Trophoblast cell (in vitro differentiated cells and primary cell): ENCODE measurements around the gene NDRG4.

Experiments
- DNase-seq, 2 donors: peaks; one replicate each; pipeline ENCODE4 v3.0.0-alpha.2; 2016
- H2AFZ ChIP-seq: 2 replicates; pipeline ENCODE4 v1.6.1; 2013; ENCODE audit warnings: low read length, moderate library complexity, mild to moderate bottlenecking; ENCODE audit not compliant: insufficient read depth, poor library complexity
- H2AK5ac ChIP-seq: 2 replicates; pipeline ENCODE4 v1.6.1; 2013; ENCODE audit warnings: mild to moderate bottlenecking, low read length
- H2BK120ac ChIP-seq: 2 replicates; pipeline ENCODE4 v1.6.1; 2013; ENCODE audit warnings: low read length, mild to moderate bottlenecking, moderate library complexity; ENCODE audit not compliant: insufficient read depth, poor library complexity
- H2BK12ac ChIP-seq: 2 replicates; pipeline ENCODE4 v1.6.1; 2013; ENCODE audit warnings: mild to moderate bottlenecking, low read length, moderate library complexity
- H2BK5ac ChIP-seq: 2 replicates; pipeline ENCODE4 v1.6.1; 2013; ENCODE audit warnings: low read length, low read depth, moderate library complexity, mild to moderate bottlenecking; ENCODE audit not compliant: poor library complexity
- H3K14ac ChIP-seq: 2 replicates; pipeline ENCODE4 v1.6.1; 2013; ENCODE audit warnings: mild to moderate bottlenecking, low read length
- H3K18ac ChIP-seq: 2 replicates; pipeline ENCODE4 v1.6.1; 2013; ENCODE audit warnings: mild to moderate bottlenecking, low read length
- H3K23ac ChIP-seq: 2 replicates; pipeline ENCODE4 v1.6.1; 2013; ENCODE audit warnings: low read length
- H3K27ac ChIP-seq: 2 replicates; pipeline ENCODE4 v1.5.1; 2013; ENCODE audit warnings: low read depth, mild to moderate bottlenecking, inconsistent platforms, low read length, moderate library complexity
- H3K27me3 ChIP-seq: 2 replicates; pipeline ENCODE4 v1.6.1; 2013; ENCODE audit warnings: inconsistent platforms, mild to moderate bottlenecking, low read length, moderate library complexity; ENCODE audit not compliant: insufficient read depth
- H3K36me3 ChIP-seq, 2 experiments: 1 replicate in 1 of 2; 2 replicates in 1 of 2; pipeline ENCODE4 v1.6.1; 2013; ENCODE audit warnings: low read length in 2 of 2, mild to moderate bottlenecking in 2 of 2, moderate library complexity in 1 of 2; ENCODE audit not compliant: insufficient read depth in 2 of 2, control insufficient read depth in 1 of 2
- H3K4ac ChIP-seq: 2 replicates; pipeline ENCODE4 v1.6.1; 2013; ENCODE audit warnings: low read depth, mild to moderate bottlenecking, low read length, moderate library complexity
- H3K4me1 ChIP-seq, 2 experiments: 1 replicate in 1 of 2; 2 replicates in 1 of 2; pipeline ENCODE4 v1.6.1; 2013; ENCODE audit warnings: low read length in 2 of 2, mild to moderate bottlenecking in 2 of 2, moderate library complexity in 1 of 2; ENCODE audit not compliant: insufficient read depth in 2 of 2, control insufficient read depth in 1 of 2
- H3K4me2 ChIP-seq: 2 replicates; pipeline ENCODE4 v1.6.1; 2013; ENCODE audit warnings: inconsistent platforms, mild to moderate bottlenecking, low read length, moderate library complexity
- H3K4me3 ChIP-seq: 2 replicates; pipeline ENCODE4 v1.5.1; 2013; ENCODE audit warnings: mild to moderate bottlenecking, low read depth, low read length, inconsistent platforms
- H3K79me1 ChIP-seq: one replicate; pipeline ENCODE4 v1.6.1; 2013; ENCODE audit warnings: low read length
- H3K79me2 ChIP-seq: 2 replicates; pipeline ENCODE4 v1.6.1; 2013; ENCODE audit warnings: low read length, mild to moderate bottlenecking; ENCODE audit not compliant: control insufficient read depth, insufficient read depth, poor library complexity
- H3K9ac ChIP-seq: 2 replicates; pipeline ENCODE4 v1.6.1; 2013; ENCODE audit warnings: mild to moderate bottlenecking, low read length
- H3K9me3 ChIP-seq: 2 replicates; pipeline ENCODE4 v1.6.1; 2013; ENCODE audit warnings: low read depth, mild to moderate bottlenecking, control low read depth, inconsistent platforms, low read length; ENCODE audit not compliant: insufficient read depth
- H4K12ac ChIP-seq: 2 replicates; pipeline ENCODE4 v1.6.1; 2013; ENCODE audit warnings: low read depth, mild to moderate bottlenecking, low read length, moderate library complexity
- H4K8ac ChIP-seq: 2 replicates; pipeline ENCODE4 v1.6.1; 2013; ENCODE audit warnings: low read depth, mild to moderate bottlenecking, low read length, moderate library complexity
- H4K91ac ChIP-seq: one replicate; pipeline ENCODE4 v1.6.1; 2013; ENCODE audit warnings: low read depth, mild to moderate bottlenecking, low read length, moderate library complexity
- WGBS: extraction: QIAGEN DNeasy Blood & Tissue Kit; methylation state at CpG from one replicate; pipeline ENCODE4 v1.1.7; 2013; ENCODE audit warnings: missing lambda C conversion rate; ENCODE audit not compliant: insufficient read length, insufficient coverage; ENCODE audit errors: extremely low coverage; 5-methylcytosine and 5-hydroxymethylcytosine counted together

The NDRG4 gene

GRCh38 chr16:58541711-58542110 is 41.8 kb downstream of the NDRG4 start:
- Histone ChIP-seq H3K27me3 (no peaks in the 10 kb centered on the region), H2AK5ac (no peak overlapping the region), H2AFZ (no peak overlapping the region), H4K8ac (no peak overlapping the region), H3K4ac (no peak overlapping the region), H3K4me1 (no peaks in the 10 kb centered on the region), H3K27ac (no peak overlapping the region), H3K9me3 (no peaks in the 10 kb centered on the region), H3K14ac (no peak overlapping the region), H3K18ac (no peak overlapping the region), H3K9ac (no peak overlapping the region), H3K23ac (no peak overlapping the region), H4K91ac (no peak overlapping the region), H2BK12ac (no peak overlapping the region), H3K36me3 (peaks cover 25 to 64% of the 10 kb centered on the region in 2 experiments), H3K4me3 (no peak overlapping the region), H3K4me2 (no peak overlapping the region), H2BK5ac (no peak overlapping the region), H2BK120ac (no peak overlapping the region), H3K79me1 (no peaks in the 10 kb centered on the region), H3K79me2 (no peaks in the 10 kb centered on the region), H4K12ac (no peak overlapping the region)
- WGBS = no CpG with 5 or more reads among the region's 2 CpGs
- DNase-seq = no peak

GRCh38 chr16:58542291-58542690 is 42.3 kb downstream of the NDRG4 start:
- no CpG with 5 or more reads among the region's 1 CpG for WGBS
- Histone ChIP-seq H3K4me3 (no peak overlapping the region), H3K4ac (no peak overlapping the region), H3K14ac (no peak overlapping the region), H3K9ac (no peak overlapping the region), H3K4me2 (no peak overlapping the region), H2BK12ac (no peak overlapping the region), H3K23ac (no peak overlapping the region), H3K18ac (no peak overlapping the region), H2BK120ac (no peak overlapping the region), H4K8ac (no peak overlapping the region), H3K27ac (no peak overlapping the region), H3K27me3 (no peaks in the 10 kb centered on the region), H4K91ac (no peak overlapping the region), H4K12ac (no peak overlapping the region), H3K79me1 (no peaks in the 10 kb centered on the region), H3K79me2 (no peaks in the 10 kb centered on the region), H2BK5ac (no peak overlapping the region), H3K36me3 (peaks cover 22 to 58% of the 10 kb centered on the region in 2 experiments), H2AFZ (no peak overlapping the region), H3K9me3 (no peaks in the 10 kb centered on the region), H2AK5ac (no peak overlapping the region), H3K4me1 (no peaks in the 10 kb centered on the region)
- no peak for DNase-seq

DNA sequence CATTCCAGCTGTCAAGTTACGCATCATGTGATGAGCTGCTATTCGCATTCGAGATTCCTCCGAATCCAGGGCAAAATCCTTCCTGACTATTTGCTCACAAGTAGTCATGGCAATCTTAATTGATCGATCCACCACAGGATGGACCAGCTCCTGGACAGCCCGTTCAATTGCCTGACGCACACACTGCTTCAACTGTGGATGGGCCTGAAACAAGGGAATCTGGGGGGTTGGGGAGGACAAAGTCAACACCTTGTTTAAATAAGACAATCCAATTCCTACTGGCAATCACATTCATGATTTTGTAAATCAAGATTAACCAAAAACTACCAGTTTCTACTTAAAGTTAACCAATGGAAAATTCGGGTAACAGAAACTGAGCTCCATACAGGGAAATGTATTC is 43.7 kb downstream of the NDRG4 start:
- Histone ChIP-seq H4K8ac (no peak overlapping the region), H3K79me1 (no peaks in the 10 kb centered on the region), H2AFZ (no peak overlapping the region), H3K79me2 (no peaks in the 10 kb centered on the region), H3K14ac (no peak overlapping the region), H3K9me3 (no peaks in the 10 kb centered on the region), H3K4ac (no peak overlapping the region), H3K9ac (no peak overlapping the region), H3K27me3 (no peaks in the 10 kb centered on the region), H2BK120ac (no peak overlapping the region), H3K36me3 (peaks cover 21 to 52% of the 10 kb centered on the region in 2 experiments), H2AK5ac (no peak overlapping the region), H2BK5ac (no peak overlapping the region), H3K4me1 (no peaks in the 10 kb centered on the region), H3K4me2 (no peak overlapping the region), H3K18ac (no peak overlapping the region), H3K23ac (no peak overlapping the region), H3K27ac (no peak overlapping the region), H4K91ac (no peak overlapping the region), H4K12ac (no peak overlapping the region), H3K4me3 (no peak overlapping the region), H2BK12ac (no peak overlapping the region)
- no peak for DNase-seq
- WGBS = no CpG with 5 or more reads among the region's 8 CpGs

GRCh38 chr16:58548378-58548777 is 48.4 kb downstream of the NDRG4 start:
- H3K23ac ChIP-seq = no peak overlapping the region
- H3K27ac ChIP-seq = no peak overlapping the region
- H3K36me3 ChIP-seq = peaks cover 13 to 31% of the 10 kb centered on the region in 2 experiments
- H4K12ac ChIP-seq = no peak overlapping the region
- no peak overlapping the region for H2BK12ac ChIP-seq
- no peaks in the 10 kb centered on the region for H3K27me3 ChIP-seq
- H3K4me3 ChIP-seq = no peak overlapping the region
- no peak overlapping the region for H3K4me2 ChIP-seq
- no peaks in the 10 kb centered on the region for H3K79me1 ChIP-seq
- no peak overlapping the region for H3K18ac ChIP-seq
- no peaks in the 10 kb centered on the region for H3K4me1 ChIP-seq
- H3K14ac ChIP-seq = no peak overlapping the region
- H3K9ac ChIP-seq = no peak overlapping the region
- H2AFZ ChIP-seq = no peak overlapping the region
- H2AK5ac ChIP-seq = no peak overlapping the region
- H3K4ac ChIP-seq = no peak overlapping the region
- no peak for DNase-seq
- no peak overlapping the region for H2BK5ac ChIP-seq
- H2BK120ac ChIP-seq = no peak overlapping the region
- H3K79me2 ChIP-seq = no peaks in the 10 kb centered on the region
- no peak overlapping the region for H4K8ac ChIP-seq
- H4K91ac ChIP-seq = no peak overlapping the region
- no CpG with 5 or more reads among the region's 2 CpGs for WGBS
- H3K9me3 ChIP-seq = no peaks in the 10 kb centered on the region
